ENCODE measurements around the gene TBC1D9.
A peak's percentile ranks its signal among the peaks of the same experiment; 100 is the strongest.

The TBC1D9 gene

DNA sequence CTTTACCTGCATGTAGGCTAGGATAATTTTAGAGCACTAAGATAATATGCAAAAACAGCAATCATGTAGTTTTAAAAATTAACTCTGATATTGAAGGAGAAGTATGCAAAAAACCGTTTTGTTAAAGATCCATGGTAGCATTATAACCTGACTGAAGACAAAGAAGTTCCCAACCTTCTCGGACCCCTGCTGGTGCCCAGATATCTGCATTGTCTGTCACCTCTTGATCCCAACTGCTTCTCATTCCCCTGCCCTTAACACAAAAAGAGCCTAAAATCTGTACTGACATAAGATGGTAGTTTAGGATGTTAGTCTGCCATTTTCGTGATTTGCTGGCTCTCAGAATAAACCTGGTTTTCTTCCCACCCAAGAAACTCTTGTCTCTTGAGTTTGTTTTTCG, 125.9 kb downstream of the TBC1D9 start:
- no peak for DNase-seq (ENCODE audit: low read depth)
- no peak for TF ChIP-seq CTCF (IDR thresholded peaks at IDR 0.05; ENCODE audit: low read length, missing control alignments)
- H3K4me3 ChIP-seq (replicated peaks; ENCODE audit: low read depth, low read length): no peak overlapping the region

DNA sequence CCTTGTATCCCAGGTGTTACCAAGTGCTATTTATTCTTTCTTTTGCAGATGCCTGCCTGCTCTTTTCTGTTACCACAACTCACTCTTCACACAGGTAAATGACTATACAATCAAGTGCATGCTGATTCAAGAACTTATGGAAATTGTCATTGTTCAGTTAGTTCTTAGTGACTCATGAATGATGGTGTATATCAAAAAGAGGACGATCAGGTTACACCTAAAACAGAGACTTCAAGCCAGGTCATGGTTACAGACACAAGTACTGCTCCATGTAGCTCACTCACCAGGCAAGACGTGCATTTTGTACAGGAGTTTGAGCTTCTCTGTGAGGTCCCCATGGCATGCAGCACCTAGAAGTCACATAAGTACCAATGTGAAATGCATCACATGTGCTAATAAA, 128.2 kb downstream of the TBC1D9 start:
- TF ChIP-seq CTCF (IDR thresholded peaks at IDR 0.05; ENCODE audit: low read length, missing control alignments): no peak
- DNase-seq (ENCODE audit: low read depth): no peak
- no peak overlapping the region for H3K4me3 ChIP-seq (replicated peaks; ENCODE audit: low read depth, low read length)

DNA sequence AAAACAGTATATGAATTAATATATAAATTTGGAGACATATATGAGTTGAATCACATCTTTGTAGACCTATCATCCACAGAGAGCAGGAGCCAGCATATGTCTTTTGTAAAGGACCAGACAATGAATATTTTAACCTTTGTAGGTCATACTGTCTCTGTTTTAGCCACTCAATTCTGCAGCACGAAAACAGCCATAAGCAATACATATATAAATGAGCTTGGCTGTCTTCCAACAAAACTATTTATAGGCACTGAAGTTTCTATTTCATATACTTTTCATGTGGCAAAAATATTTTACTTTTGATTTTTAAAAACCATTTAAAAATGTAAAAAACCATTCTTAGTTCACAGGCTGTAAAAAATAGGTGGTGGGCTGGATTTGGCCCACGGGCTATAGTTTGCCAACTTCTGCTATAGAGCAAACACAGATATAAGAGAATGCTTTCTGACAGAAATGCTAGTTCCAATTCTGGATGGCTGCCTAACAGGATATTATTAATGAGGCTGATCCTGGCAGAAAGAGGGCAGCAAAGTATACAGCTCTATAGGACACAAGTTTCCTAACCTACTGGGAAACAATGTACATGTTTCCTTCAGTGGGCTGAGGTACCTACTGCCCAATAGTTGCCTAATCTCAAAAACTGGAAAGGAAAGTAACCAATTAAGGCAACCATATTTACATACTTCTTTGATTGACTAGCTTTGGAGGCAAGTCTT, 129.4 kb downstream of the TBC1D9 start:
- TF ChIP-seq CTCF (IDR thresholded peaks at IDR 0.05; ENCODE audit: low read length, missing control alignments): peak; percentile 34
- H3K4me3 ChIP-seq (replicated peaks; ENCODE audit: low read depth, low read length): no peak overlapping the region
- DNase-seq (ENCODE audit: low read depth): peak; percentile 29

DNA sequence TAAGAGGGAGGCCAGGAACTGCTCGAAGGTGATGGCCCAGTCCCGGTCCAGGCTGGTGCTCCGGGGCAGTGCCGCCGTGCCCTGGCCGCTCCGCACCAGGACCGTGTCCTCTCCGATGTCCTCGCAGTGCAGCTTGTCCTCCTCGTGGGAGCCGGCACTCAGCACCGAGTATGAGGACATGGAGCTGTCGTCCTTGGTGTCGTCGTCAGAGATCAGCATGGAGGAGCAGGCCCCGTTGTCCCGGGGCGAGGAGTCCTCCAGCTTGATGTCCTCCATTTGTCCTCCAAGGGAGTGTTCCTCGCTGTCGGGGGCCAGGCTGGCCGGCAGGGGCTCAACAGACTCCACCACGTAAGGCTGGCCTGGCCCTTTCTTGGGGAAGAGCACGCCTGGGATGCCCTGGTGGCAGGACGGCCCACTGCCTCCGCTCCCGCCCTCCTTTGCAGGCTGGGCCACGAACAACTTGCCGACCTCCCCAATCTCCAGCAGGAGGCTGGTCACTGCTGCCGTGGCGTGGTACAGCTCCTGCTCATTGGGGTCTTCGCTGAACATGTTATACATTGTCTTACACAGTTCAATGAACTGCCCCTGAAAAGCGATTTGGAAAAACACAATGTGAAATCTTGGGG, 133.7 kb downstream of the TBC1D9 start:
- no peak for DNase-seq (ENCODE audit: low read depth)
- H3K4me3 ChIP-seq (replicated peaks; ENCODE audit: low read depth, low read length): no peak overlapping the region
- no peak for TF ChIP-seq CTCF (IDR thresholded peaks at IDR 0.05; ENCODE audit: low read length, missing control alignments)

- no peak overlapping the region for H3K4me3 ChIP-seq (replicated peaks; ENCODE audit: low read depth, low read length)
Observed at GRCh38 chr4:140621161-140621560, 135.0 kb downstream of the TBC1D9 start.

GRCh38 chr4:140617499-140618248, 138.5 kb downstream of the TBC1D9 start:
- H3K4me3 ChIP-seq (replicated peaks; ENCODE audit: low read depth, low read length): no peak overlapping the region
- TF ChIP-seq CTCF (IDR thresholded peaks at IDR 0.05; ENCODE audit: low read length, missing control alignments): no peak
- peak; percentile 21 for DNase-seq (ENCODE audit: low read depth)

More at GRCh38 chr4:140621161-140621560, 135.0 kb downstream of the TBC1D9 start:
- TF ChIP-seq CTCF (IDR thresholded peaks at IDR 0.05; ENCODE audit: low read length, missing control alignments): no peak
- no peak for DNase-seq (ENCODE audit: low read depth)
